GM12891 (cell line): ENCODE measurements around the gene PRICKLE1.

Source experiments
- DNase-seq: peaks from one replicate; pipeline ENCODE4 v3.0.0; 2011; ENCODE audit warnings: low spot score; ENCODE audit not compliant: insufficient read length
- FAIRE-seq: peaks from 2 replicates; lab custom pipeline; 2011; peaks lifted over from hg19 to GRCh38; lab: Jason Lieb, UNC
- PAX5 ChIP-seq: IDR thresholded peaks from 2 replicates; pipeline ENCODE4 v1.6.1; 2011; ENCODE audit warnings: low read length, moderate library complexity, mild to moderate bottlenecking; ENCODE audit not compliant: insufficient read depth, severe bottlenecking
- POLR2A ChIP-seq: IDR thresholded peaks from 2 replicates; pipeline ENCODE4 v1.6.1; 2011; ENCODE audit warnings: low read depth, low read length, control low read depth
- POLR2AphosphoS5 ChIP-seq: IDR thresholded peaks from 2 replicates; pipeline ENCODE4 v1.6.1; 2011; ENCODE audit warnings: low read depth, low read length, control low read depth
- POU2F2 ChIP-seq: IDR thresholded peaks from 2 replicates; pipeline ENCODE4 v1.6.1; 2011; ENCODE audit warnings: low read depth, mild to moderate bottlenecking, control low read depth, low read length, moderate library complexity
- SPI1 ChIP-seq: IDR thresholded peaks from 2 replicates; pipeline ENCODE4 v1.6.1; 2011; ENCODE audit warnings: low read depth, low read length, control low read depth
- TAF1 ChIP-seq: IDR thresholded peaks from 2 replicates; pipeline ENCODE4 v1.6.1; 2011; ENCODE audit warnings: low read depth, low read length, control low read depth

PRICKLE1 gene

DNA sequence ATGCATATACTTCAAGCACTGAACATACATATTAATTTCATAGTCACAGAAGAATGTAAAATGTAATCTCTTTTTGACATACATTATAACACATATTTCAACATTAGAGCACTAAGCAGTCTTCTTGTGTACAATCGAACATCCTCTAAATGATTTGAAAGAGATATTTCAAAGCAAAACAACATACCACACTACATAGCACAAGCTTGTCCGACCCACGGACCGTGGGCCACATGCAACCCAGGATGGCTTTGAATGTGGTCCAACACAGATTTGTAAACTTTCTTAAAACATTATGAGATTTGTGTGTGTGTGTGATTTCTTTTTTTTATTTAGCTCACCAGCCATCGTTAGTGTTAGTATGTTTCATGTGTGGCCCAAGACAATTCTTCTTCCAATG, 7.0 kb downstream of the PRICKLE1 start:
- TF ChIP-seq POLR2A (no peak), POU2F2 (no peak), SPI1 (no peak), PAX5 (no peak), TAF1 (no peak), POLR2AphosphoS5 (no peak)
- no peak for FAIRE-seq
- DNase-seq = no peak

- no peak for TF ChIP-seq POU2F2
- TF ChIP-seq TAF1 = no peak
- no peak for TF ChIP-seq POLR2AphosphoS5
- no peak for TF ChIP-seq SPI1
- no peak for TF ChIP-seq POLR2A
- no peak for TF ChIP-seq PAX5
- DNase-seq = no peak
- FAIRE-seq = no peak
Observed at GRCh38 chr12:42582050-42582449, 7.5 kb downstream of the PRICKLE1 start.

DNA sequence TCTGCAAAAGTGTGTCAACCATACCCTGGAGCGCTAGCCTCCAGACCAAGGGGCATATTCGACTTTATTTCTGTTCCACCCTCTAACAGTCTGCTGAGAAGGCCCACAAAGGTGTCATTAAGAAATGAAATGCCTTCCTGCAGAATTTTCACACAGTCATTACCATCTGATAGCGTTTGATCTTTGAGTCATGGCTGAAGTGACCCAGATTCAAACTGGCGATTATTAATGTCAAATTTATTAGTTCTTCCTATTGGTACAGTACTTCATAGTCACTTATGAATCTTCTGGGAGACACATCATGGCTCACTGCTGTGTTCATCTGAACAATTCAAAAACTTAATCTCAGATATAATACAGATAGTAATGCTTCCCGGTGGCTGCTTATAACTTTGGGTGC, 13.2 kb downstream of the PRICKLE1 start:
- DNase-seq = no peak
- TF ChIP-seq TAF1 (no peak), POU2F2 (no peak), PAX5 (no peak), SPI1 (no peak)
- FAIRE-seq = no peak

- FAIRE-seq (no peak), DNase-seq (no peak)
- TF ChIP-seq PAX5 (no peak), POLR2A (no peak), SPI1 (no peak), POLR2AphosphoS5 (no peak), TAF1 (no peak), POU2F2 (no peak)
Observed at GRCh38 chr12:42575717-42576116, 13.8 kb downstream of the PRICKLE1 start.

DNA sequence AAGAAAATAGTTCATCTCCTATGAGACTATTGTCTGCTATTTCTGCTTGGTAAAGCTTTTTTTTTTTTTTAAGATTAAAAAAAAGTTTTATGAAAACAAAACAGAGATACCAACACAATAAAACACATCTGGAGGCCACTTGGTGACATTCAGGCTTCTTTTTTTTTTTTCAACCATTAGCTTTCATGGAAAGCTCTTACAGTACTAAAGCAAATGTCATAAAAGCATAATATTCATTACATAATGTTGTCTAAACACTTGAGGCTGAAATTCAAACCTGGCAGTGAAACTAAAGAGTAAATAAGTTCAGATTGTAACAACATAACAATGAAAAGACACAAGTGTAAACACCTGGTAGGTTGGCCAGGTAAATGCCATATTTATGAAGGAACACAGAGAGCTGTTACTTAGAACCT, 14.7 kb downstream of the PRICKLE1 start:
- FAIRE-seq (no peak), DNase-seq (no peak)
- no peak for TF ChIP-seq POU2F2
- no peak for TF ChIP-seq TAF1
- TF ChIP-seq POLR2A = no peak
- TF ChIP-seq POLR2AphosphoS5 = no peak
- no peak for TF ChIP-seq SPI1
- TF ChIP-seq PAX5 = no peak

- DNase-seq = no peak
- no peak for TF ChIP-seq POLR2A
- no peak for TF ChIP-seq POLR2AphosphoS5
- no peak for FAIRE-seq
Observed at GRCh38 chr12:42571327-42572009, 18.1 kb downstream of the PRICKLE1 start.

DNA sequence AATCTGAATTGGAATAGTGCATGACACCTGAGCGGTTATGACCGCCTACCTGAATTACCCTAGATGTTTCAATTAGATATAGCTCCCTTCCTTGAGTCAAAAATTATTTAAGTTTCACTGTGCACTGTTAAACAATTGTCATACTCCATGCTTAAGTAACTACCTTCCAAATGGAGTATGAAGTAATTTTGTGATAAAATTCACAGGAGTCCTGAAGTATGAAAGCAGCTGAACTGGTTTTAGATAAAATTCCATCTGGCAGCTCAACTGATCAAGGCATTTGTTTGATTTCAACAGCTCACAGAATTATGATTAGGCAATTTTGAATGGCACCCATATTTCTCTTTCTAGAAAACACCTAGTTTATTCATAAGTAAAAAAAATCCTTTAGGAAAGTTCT, 19.5 kb downstream of the PRICKLE1 start:
- DNase-seq (no peak), FAIRE-seq (no peak)
- no peak for TF ChIP-seq POU2F2
- TF ChIP-seq POLR2A = no peak
- no peak for TF ChIP-seq SPI1
- no peak for TF ChIP-seq PAX5
- TF ChIP-seq POLR2AphosphoS5 = no peak
- no peak for TF ChIP-seq TAF1

DNA sequence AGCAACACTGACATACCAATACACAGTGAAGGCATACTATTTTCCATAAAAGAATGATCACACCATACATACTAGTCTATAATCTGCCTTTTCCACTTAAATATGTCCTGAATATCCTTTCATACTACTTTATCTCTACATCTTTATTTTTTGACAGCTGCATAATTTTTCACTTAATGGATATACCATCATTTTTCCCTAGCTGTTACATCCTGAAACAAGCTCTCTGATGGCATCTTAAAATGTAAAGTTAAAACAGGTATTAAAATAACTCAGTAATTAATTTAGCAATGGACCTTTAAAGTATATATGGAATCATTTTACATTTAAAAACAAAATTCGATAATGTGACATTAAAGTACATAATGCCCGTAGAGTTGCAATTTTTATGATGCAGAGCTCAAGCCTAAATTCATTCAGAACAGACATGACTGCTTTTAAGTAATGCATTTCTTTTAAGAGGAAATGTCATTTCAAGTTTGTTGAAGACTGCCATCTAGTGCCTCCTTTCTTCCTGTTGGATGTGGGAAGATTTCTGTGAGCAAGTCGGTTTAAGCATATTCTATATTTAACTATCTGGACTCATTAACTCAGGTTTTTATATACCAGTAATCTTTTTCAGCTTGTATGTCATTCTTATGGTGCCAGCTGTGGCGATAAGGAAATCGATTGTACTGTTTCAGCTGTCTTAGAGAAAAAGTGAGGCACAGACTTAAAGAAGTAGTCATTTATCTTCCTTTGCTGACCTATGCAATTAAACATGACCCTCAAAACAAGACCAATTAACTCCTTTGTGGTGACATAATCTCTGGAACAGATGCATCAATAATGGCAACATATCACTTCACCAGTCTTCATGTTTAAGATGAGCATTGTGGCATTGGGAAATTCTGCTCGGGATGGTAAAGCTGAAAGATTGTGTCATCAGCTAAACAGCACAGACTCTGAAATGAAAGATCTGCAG, 20.3 kb downstream of the PRICKLE1 start:
- FAIRE-seq (no peak), DNase-seq (no peak)
- TF ChIP-seq TAF1 (no peak), POLR2AphosphoS5 (no peak), PAX5 (no peak), POU2F2 (no peak), SPI1 (no peak), POLR2A (no peak)

GRCh38 chr12:42565633-42566032, 23.9 kb downstream of the PRICKLE1 start:
- TF ChIP-seq SPI1 = no peak
- TF ChIP-seq TAF1 = no peak
- TF ChIP-seq POU2F2 = no peak
- no peak for TF ChIP-seq POLR2A
- no peak for TF ChIP-seq PAX5
- TF ChIP-seq POLR2AphosphoS5 = no peak
- FAIRE-seq (no peak), DNase-seq (no peak)
